Activated CD4-positive, alpha-beta memory T cell treated with anti-CD3 and anti-CD28 coated beads, Interleukin-2, amount 10 ng/mL, durations not matched to agents 7 days and 5 days (primary cell): Measurements from ENCODE around the gene C3orf18. TPM values are rescaled to one million over a fixed set of nuclear protein-coding genes. Genes with fewer than 3 reads are reported as not detected.

ENCODE experiments used
- CTCF ChIA-PET: fragments of 350-600 bp; sonication (Branson Sonifier 250); formaldehyde crosslinking; loops from one replicate; lab custom pipeline; 2021; ENCODE audit warnings: antibody characterized with exemption, inconsistent platforms; lab: Charles Lee
- POLR2A ChIA-PET: fragments of 350-600 bp; sonication (Branson Sonifier 250); formaldehyde crosslinking; loops from one replicate; lab custom pipeline; 2021; ENCODE audit warnings: antibody characterized with exemption; lab: Charles Lee
- DNase-seq: peaks from one replicate; pipeline ENCODE4 v3.0.0-alpha.2; 2020
- H3K27ac Mint-ChIP-seq: one replicate; pipeline ENCODE4 v1.8.0; 2021; ENCODE audit warnings: mild to moderate bottlenecking, mixed read lengths
- H3K27me3 Mint-ChIP-seq: one replicate; pipeline ENCODE4 v1.8.0; 2021; ENCODE audit warnings: mixed read lengths
- H3K36me3 Mint-ChIP-seq: one replicate; pipeline ENCODE4 v1.8.0; 2021; ENCODE audit warnings: low read depth, mixed read lengths
- H3K4me1 Mint-ChIP-seq: one replicate; pipeline ENCODE4 v1.8.0; 2021; ENCODE audit warnings: mixed read lengths
- H3K4me3 Mint-ChIP-seq: one replicate; pipeline ENCODE4 v1.8.0; 2021; ENCODE audit warnings: mild to moderate bottlenecking, mixed read lengths
- H3K9me3 Mint-ChIP-seq: one replicate; pipeline ENCODE4 v1.8.0; 2021; ENCODE audit warnings: mixed read lengths
- total RNA-seq, 2 experiments: library from RNA; stranded (reverse); gene quantifications; one replicate each; pipeline ENCODE4 v1.2.3, GENCODE V29; 2021

C3orf18 gene
- total RNA-seq, 2 experiments from 2014 or later = 14.6 to 17.5 TPM

GRCh38 chr3:50530001-50530970, 37.3 kb downstream of the C3orf18 start:
- ChIA-PET CTCF (no interaction called here), POLR2A (no interaction called here)
- Mint-ChIP-seq H3K36me3 (no peaks in the 10 kb centered on the region), H3K4me3 (no peak overlapping the region), H3K9me3 (no peaks in the 10 kb centered on the region), H3K27ac (no peak overlapping the region), H3K27me3 (peaks cover 40% of the 10 kb centered on the region), H3K4me1 (peaks cover 7% of the 10 kb centered on the region)
- no peak for DNase-seq

GRCh38 chr3:50525987-50526386, 41.6 kb downstream of the C3orf18 start:
- H3K4me1 Mint-ChIP-seq = peaks cover 7% of the 10 kb centered on the region
- no peak overlapping the region for H3K27ac Mint-ChIP-seq
- no peaks in the 10 kb centered on the region for H3K36me3 Mint-ChIP-seq
- CTCF ChIA-PET = no interaction called here
- H3K27me3 Mint-ChIP-seq = peaks cover 17% of the 10 kb centered on the region
- H3K4me3 Mint-ChIP-seq = no peak overlapping the region
- peak; percentile 81 for DNase-seq
- POLR2A ChIA-PET = no interaction called here
- H3K9me3 Mint-ChIP-seq = no peaks in the 10 kb centered on the region

GRCh38 chr3:50525191-50525910, 42.2 kb downstream of the C3orf18 start:
- no peaks in the 10 kb centered on the region for H3K9me3 Mint-ChIP-seq
- CTCF ChIA-PET = interaction anchor here (1.5 kb wide), 1 partner anchor 17 kb away, joined by 3 read pairs; no protein-coding TSS in a partner anchor
- H3K27ac Mint-ChIP-seq = no peak overlapping the region
- peaks cover 7% of the 10 kb centered on the region for H3K4me1 Mint-ChIP-seq
- POLR2A ChIA-PET = interaction anchor here (0.6 kb wide), 1 partner anchor 22 kb away, joined by 3 read pairs; no protein-coding TSS in a partner anchor
- no peak overlapping the region for H3K4me3 Mint-ChIP-seq
- H3K36me3 Mint-ChIP-seq = no peaks in the 10 kb centered on the region
- DNase-seq = no peak
- H3K27me3 Mint-ChIP-seq = peaks cover 14% of the 10 kb centered on the region

- ChIA-PET POLR2A (interaction anchor here (0.6 to 1.0 kb wide), 2 partner anchors 12 to 22 kb away, joined by 3 read pairs; no protein-coding TSS in a partner anchor), CTCF (interaction anchor here (1.5 kb wide), 1 partner anchor 17 kb away, joined by 3 read pairs; no protein-coding TSS in a partner anchor)
- H3K4me1 Mint-ChIP-seq = peaks cover 8% of the 10 kb centered on the region
- H3K9me3 Mint-ChIP-seq = no peaks in the 10 kb centered on the region
- no peaks in the 10 kb centered on the region for H3K36me3 Mint-ChIP-seq
- H3K4me3 Mint-ChIP-seq = no peak overlapping the region
- H3K27ac Mint-ChIP-seq = no peak overlapping the region
- peaks cover 11% of the 10 kb centered on the region for H3K27me3 Mint-ChIP-seq
- no peak for DNase-seq
These were observed 42.8 kb downstream of the C3orf18 start for GRCh38 chr3:50524746-50525145.

- peaks cover 7% of the 10 kb centered on the region for H3K27me3 Mint-ChIP-seq
- H3K36me3 Mint-ChIP-seq = no peaks in the 10 kb centered on the region
- CTCF ChIA-PET = interaction anchor here (0.9 to 2.1 kb wide), 3 partner anchors 19 to 93 kb away, joined by 3 to 7 read pairs (median 5); partner anchors contain the start of gene MAPKAPK3
- peaks cover 16% of the 10 kb centered on the region for H3K4me1 Mint-ChIP-seq
- H3K9me3 Mint-ChIP-seq = no peaks in the 10 kb centered on the region
- H3K4me3 Mint-ChIP-seq = no peak overlapping the region
- DNase-seq = no peak
- H3K27ac Mint-ChIP-seq = no peak overlapping the region
- POLR2A ChIA-PET = interaction anchor here (1.0 to 1.8 kb wide), 3 partner anchors 10 to 90 kb away, joined by 3 to 4 read pairs (median 4); no protein-coding TSS in a partner anchor
These were observed 44.2 kb downstream of the C3orf18 start for GRCh38 chr3:50523279-50523811.

GRCh38 chr3:50521572-50521971, 46.0 kb downstream of the C3orf18 start:
- peaks cover 8% of the 10 kb centered on the region for H3K27me3 Mint-ChIP-seq
- H3K27ac Mint-ChIP-seq = no peak overlapping the region
- DNase-seq = no peak
- peaks cover 16% of the 10 kb centered on the region for H3K4me1 Mint-ChIP-seq
- POLR2A ChIA-PET = no interaction called here
- H3K4me3 Mint-ChIP-seq = no peak overlapping the region
- H3K36me3 Mint-ChIP-seq = no peaks in the 10 kb centered on the region
- no peaks in the 10 kb centered on the region for H3K9me3 Mint-ChIP-seq
- CTCF ChIA-PET = interaction anchor here (0.7 to 1.3 kb wide), 3 partner anchors 22 to 92 kb away, joined by 3 to 6 read pairs (median 4); no protein-coding TSS in a partner anchor

- Mint-ChIP-seq H3K4me1 (peaks cover 11% of the 10 kb centered on the region), H3K9me3 (no peaks in the 10 kb centered on the region), H3K4me3 (no peak overlapping the region), H3K27me3 (peaks cover 11% of the 10 kb centered on the region), H3K36me3 (no peaks in the 10 kb centered on the region), H3K27ac (no peak overlapping the region)
- POLR2A ChIA-PET = no interaction called here
- CTCF ChIA-PET = no interaction called here
- no peak for DNase-seq
These were observed 46.7 kb downstream of the C3orf18 start for GRCh38 chr3:50520849-50521248.

GRCh38 chr3:50519471-50520089, 48.0 kb downstream of the C3orf18 start:
- ChIA-PET CTCF (interaction anchor here (1.1 to 2.1 kb wide), 2 partner anchors 23 to 30 kb away, joined by 4 to 10 read pairs; no protein-coding TSS in a partner anchor), POLR2A (no interaction called here)
- no peaks in the 10 kb centered on the region for H3K9me3 Mint-ChIP-seq
- H3K36me3 Mint-ChIP-seq = no peaks in the 10 kb centered on the region
- peak; percentile 80 for DNase-seq
- no peak overlapping the region for H3K27ac Mint-ChIP-seq
- no peak overlapping the region for H3K4me3 Mint-ChIP-seq
- H3K27me3 Mint-ChIP-seq = peaks cover 17% of the 10 kb centered on the region
- H3K4me1 Mint-ChIP-seq = peaks cover 9% of the 10 kb centered on the region

GRCh38 chr3:50518436-50518835, 49.1 kb downstream of the C3orf18 start:
- H3K4me3 Mint-ChIP-seq = no peak overlapping the region
- peaks cover 9% of the 10 kb centered on the region for H3K4me1 Mint-ChIP-seq
- no peaks in the 10 kb centered on the region for H3K9me3 Mint-ChIP-seq
- POLR2A ChIA-PET = interaction anchor here (1.1 kb wide), 1 partner anchor 51 kb away, joined by 3 read pairs; the partner anchor contains the start of gene HEMK1
- H3K36me3 Mint-ChIP-seq = no peaks in the 10 kb centered on the region
- no peak for DNase-seq
- CTCF ChIA-PET = interaction anchor here (0.6 to 2.1 kb wide), 8 partner anchors 19 to 1074 kb away, joined by 3 to 10 read pairs (median 3); partner anchors contain the start of genes CYB561D2, MAPKAPK3 and NPRL2
- no peak overlapping the region for H3K27ac Mint-ChIP-seq
- peaks cover 20% of the 10 kb centered on the region for H3K27me3 Mint-ChIP-seq

GRCh38 chr3:50517721-50518206, 49.8 kb downstream of the C3orf18 start:
- Mint-ChIP-seq H3K27me3 (peaks cover 20% of the 10 kb centered on the region), H3K9me3 (no peaks in the 10 kb centered on the region), H3K27ac (no peak overlapping the region), H3K4me3 (no peak overlapping the region), H3K4me1 (peaks cover 9% of the 10 kb centered on the region), H3K36me3 (no peaks in the 10 kb centered on the region)
- POLR2A ChIA-PET = interaction anchor here (1.1 kb wide), 1 partner anchor 52 kb away, joined by 3 read pairs; the partner anchor contains the start of gene HEMK1
- CTCF ChIA-PET = interaction anchor here (0.6 to 2.1 kb wide), 4 partner anchors 20 to 1073 kb away, joined by 3 to 10 read pairs (median 4); no protein-coding TSS in a partner anchor
- DNase-seq = no peak

- H3K4me1 Mint-ChIP-seq = peaks cover 9% of the 10 kb centered on the region
- peaks cover 20% of the 10 kb centered on the region for H3K27me3 Mint-ChIP-seq
- POLR2A ChIA-PET = no interaction called here
- no peak for DNase-seq
- H3K27ac Mint-ChIP-seq = no peak overlapping the region
- CTCF ChIA-PET = no interaction called here
- no peak overlapping the region for H3K4me3 Mint-ChIP-seq
- H3K36me3 Mint-ChIP-seq = no peaks in the 10 kb centered on the region
- no peaks in the 10 kb centered on the region for H3K9me3 Mint-ChIP-seq
These were observed 51.1 kb downstream of the C3orf18 start for GRCh38 chr3:50516440-50516871.
